Measurements from ENCODE around the gene DLGAP1. TPM values are rescaled to one million over a fixed set of nuclear protein-coding genes. Genes with fewer than 3 reads are reported as not detected.
A peak's percentile ranks its signal among the peaks of the same experiment; 100 is the strongest.

Gene DLGAP1
- total and polyA plus RNA-seq, 7 donors, result 0.13 to 2.6 (median 1.3) TPM; not detected in 1

DNA sequence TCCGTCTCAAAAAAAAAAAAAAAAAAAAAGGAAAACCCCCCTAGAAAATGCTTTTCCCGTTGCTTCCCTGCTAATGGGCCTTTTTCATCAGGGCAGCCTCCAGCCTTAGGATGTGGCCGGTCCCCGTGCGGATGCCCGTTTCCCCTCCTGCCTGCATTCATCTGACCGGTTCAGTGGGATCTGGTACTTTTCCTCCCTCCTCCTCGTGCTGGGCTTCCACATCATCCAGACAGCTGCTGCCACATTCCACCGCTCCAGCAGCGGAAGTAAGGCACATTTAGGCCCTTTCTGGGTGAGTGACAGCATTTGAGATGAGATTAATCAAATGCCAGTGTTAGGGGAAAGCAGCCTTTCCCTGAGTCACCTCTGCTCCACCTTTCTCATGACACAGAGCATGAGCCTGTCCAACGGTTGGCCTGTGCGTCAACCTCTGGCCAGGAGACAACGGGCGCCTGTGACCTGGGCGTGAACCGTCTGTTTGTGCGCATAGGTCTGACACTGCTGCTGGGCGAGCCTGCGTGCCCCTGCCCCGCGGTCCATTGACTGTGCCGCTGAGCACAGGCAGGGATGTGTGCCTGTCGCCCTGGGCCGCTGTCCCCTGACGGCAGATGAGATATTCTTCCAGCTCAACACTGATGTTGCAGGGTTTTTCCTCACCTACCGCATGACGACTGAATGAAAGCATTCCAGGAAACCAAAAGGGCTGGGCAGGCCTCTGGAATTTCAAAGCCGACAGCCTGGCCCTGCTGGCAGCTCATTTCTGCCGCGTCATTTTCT, 831.1 kb downstream of the DLGAP1 start:
- intact Hi-C loops (cut with DNase I), result loop anchor here (2.0 to 5.0 kb wide), 2 partner anchors 21 to 43 kb away; no protein-coding TSS in a partner anchor
- H3K4me3 ChIP-seq, result no peak overlapping the region

GRCh38 chr18:3620146-3621119, 834.7 kb downstream of the DLGAP1 start:
- Histone ChIP-seq H3K4me1 (peaks cover 0 to 39% (median 33%) of the 10 kb centered on the region in 4 donors), H3K36me3 (no peaks in the 10 kb centered on the region), H3K27ac (no peak overlapping the region), H3K4me3 (no peak overlapping the region), H3K9me3 (no peaks in the 10 kb centered on the region), H3K27me3 (no peaks in the 10 kb centered on the region)
- 75 to 88% methylated on average over 18 of the region's 18 CpGs for WGBS, 2 donors
- no peak for TF ChIP-seq EP300 (IDR thresholded peaks at IDR 0.05)
- no peak for TF ChIP-seq POLR2AphosphoS5 (IDR thresholded peaks at IDR 0.05)
- TF ChIP-seq, protein P1, sequence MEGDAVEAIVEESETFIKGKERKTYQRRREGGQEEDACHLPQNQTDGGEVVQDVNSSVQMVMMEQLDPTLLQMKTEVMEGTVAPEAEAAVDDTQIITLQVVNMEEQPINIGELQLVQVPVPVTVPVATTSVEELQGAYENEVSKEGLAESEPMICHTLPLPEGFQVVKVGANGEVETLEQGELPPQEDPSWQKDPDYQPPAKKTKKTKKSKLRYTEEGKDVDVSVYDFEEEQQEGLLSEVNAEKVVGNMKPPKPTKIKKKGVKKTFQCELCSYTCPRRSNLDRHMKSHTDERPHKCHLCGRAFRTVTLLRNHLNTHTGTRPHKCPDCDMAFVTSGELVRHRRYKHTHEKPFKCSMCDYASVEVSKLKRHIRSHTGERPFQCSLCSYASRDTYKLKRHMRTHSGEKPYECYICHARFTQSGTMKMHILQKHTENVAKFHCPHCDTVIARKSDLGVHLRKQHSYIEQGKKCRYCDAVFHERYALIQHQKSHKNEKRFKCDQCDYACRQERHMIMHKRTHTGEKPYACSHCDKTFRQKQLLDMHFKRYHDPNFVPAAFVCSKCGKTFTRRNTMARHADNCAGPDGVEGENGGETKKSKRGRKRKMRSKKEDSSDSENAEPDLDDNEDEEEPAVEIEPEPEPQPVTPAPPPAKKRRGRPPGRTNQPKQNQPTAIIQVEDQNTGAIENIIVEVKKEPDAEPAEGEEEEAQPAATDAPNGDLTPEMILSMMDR (IDR thresholded peaks at IDR 0.05), result no peak
- intact Hi-C loops (cut with DNase I), result loop anchor here (5.0 kb wide), 1 partner anchor 47 kb away; no protein-coding TSS in a partner anchor
- DNase-seq, result no peak

More for the DNA sequence above, 831.1 kb downstream of the DLGAP1 start:
- peak; percentile 86 for DNase-seq
- Histone ChIP-seq H3K27me3 (no peaks in the 10 kb centered on the region), H3K4me1 (peaks cover 0 to 40% (median 33%) of the 10 kb centered on the region in 4 donors), H3K27ac (peak overlapping the region; percentile 72 to 88 (median 84)), H3K36me3 (no peaks in the 10 kb centered on the region), H3K9me3 (no peaks in the 10 kb centered on the region)
- WGBS, 2 donors, result 14 to 54% methylated on average over 30 of the region's 30 CpGs
- TF ChIP-seq EP300 (IDR thresholded peaks at IDR 0.05) (peak in 2 of 4 donors; percentile 3 to 21), POLR2A (IDR thresholded peaks at IDR 0.05) (peak in 1 of 2 donors; percentile 34), POLR2AphosphoS5 (IDR thresholded peaks at IDR 0.05) (peak; percentile 33 to 77 (median 60))
- TF ChIP-seq, protein P1 (IDR thresholded peaks at IDR 0.05), result no peak

- no peaks in the 10 kb centered on the region for H3K36me3 ChIP-seq
- H3K9me3 ChIP-seq, result no peaks in the 10 kb centered on the region
- intact Hi-C loops (cut with DNase I), result loop anchor here (5.0 kb wide), 1 partner anchor 48 kb away; no protein-coding TSS in a partner anchor
- no peak overlapping the region for H3K27ac ChIP-seq
- H3K27me3 ChIP-seq, result no peaks in the 10 kb centered on the region
- H3K4me1 ChIP-seq, result peaks cover 0 to 32% (median 29%) of the 10 kb centered on the region in 4 donors
- TF ChIP-seq EP300 (IDR thresholded peaks at IDR 0.05) (no peak), POLR2A (IDR thresholded peaks at IDR 0.05) (no peak), POLR2AphosphoS5 (IDR thresholded peaks at IDR 0.05) (no peak)
- TF ChIP-seq, protein P1 (IDR thresholded peaks at IDR 0.05), result no peak
- no peak for DNase-seq
- H3K4me3 ChIP-seq, result no peak overlapping the region
- 95 to 98% methylated on average over 4 of the region's 4 CpGs for WGBS, 2 donors
Measured at GRCh38 chr18:3619746-3620145, 835.4 kb downstream of the DLGAP1 start.

DNA sequence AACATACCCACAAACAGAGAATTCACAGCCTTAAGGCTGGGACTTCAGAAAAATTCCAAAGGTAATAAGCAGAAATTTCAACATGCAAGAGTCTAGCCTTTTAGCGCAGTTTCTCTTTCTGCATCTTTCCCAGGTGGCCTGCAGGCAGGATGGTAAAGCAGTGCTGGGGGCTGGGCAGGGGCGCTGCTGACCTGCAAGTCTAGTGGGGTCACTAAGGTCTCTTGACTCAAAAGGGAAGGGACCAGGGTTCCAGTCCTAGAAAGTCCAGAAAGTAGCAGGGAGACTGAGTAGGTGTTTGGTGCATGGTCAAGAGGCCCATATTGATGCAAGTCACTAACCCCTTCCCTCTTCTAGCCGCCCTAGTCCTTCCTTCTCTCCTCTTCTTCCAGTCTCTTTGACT, 835.9 kb downstream of the DLGAP1 start:
- Histone ChIP-seq H3K9me3 (no peaks in the 10 kb centered on the region), H3K27ac (no peak overlapping the region), H3K27me3 (no peaks in the 10 kb centered on the region), H3K36me3 (no peaks in the 10 kb centered on the region), H3K4me3 (no peak overlapping the region), H3K4me1 (peaks cover 0 to 27% (median 24%) of the 10 kb centered on the region in 4 donors)
- intact Hi-C loops (cut with DNase I), result no loop called here
- TF ChIP-seq, protein P1 (IDR thresholded peaks at IDR 0.05), result no peak
- 94 to 96% methylated on average over 3 of the region's 3 CpGs for WGBS, 2 donors
- no peak for DNase-seq
